ENCODE data around the gene MIA. TPM values are rescaled to one million over a fixed set of nuclear protein-coding genes. Genes with fewer than 3 reads are reported as not detected.

The MIA gene
- total and polyA plus RNA-seq, 2 donors (not counting 1 experiment from before 2014, with no cell fraction given), result 0.37 to 5.7 TPM

- CTCF ChIA-PET, result interaction anchor here (1.2 to 4.8 kb wide), 3 partner anchors 17 to 50 kb away, joined by 5 to 39 read pairs (median 8); partner anchors contain the start of gene RAB4B
Measured at GRCh38 chr19:40802300-40803169, 27.2 kb downstream of the MIA start.

More at GRCh38 chr19:40802300-40803169, 27.2 kb downstream of the MIA start:
- no peaks in the 10 kb centered on the region for H3K9me3 ChIP-seq (ENCODE audit: control extremely low read depth in 1 of 3, control insufficient read depth in 2 of 3, insufficient read depth in 1 of 3, low read length in 2 of 3)
- ATAC-seq (ENCODE audit: low read depth) (no peak), DNase-seq (peak; percentile 45)
- Mint-ChIP-seq H3K9me3 (ENCODE audit: insufficient read depth) (no peaks in the 10 kb centered on the region), H3K4me3 (peak overlapping the region; percentile 74), H3K4me1 (peaks cover 84% of the 10 kb centered on the region), H3K27me3 (no peaks in the 10 kb centered on the region), H3K27ac (peak overlapping the region; percentile 95)
- H3K4me3 ChIP-seq (ENCODE audit: control extremely low read depth in 1 of 5, extremely low read depth in 1 of 5, insufficient read depth in 1 of 5, low read depth in 2 of 5, low read length in 4 of 5), result peak overlapping the region in 3 of 5 experiments; percentile 5 to 34 (median 28)
- peaks cover 81 to 85% of the 10 kb centered on the region in 2 donors for H3K4me1 ChIP-seq (ENCODE audit: control insufficient read depth in 2 of 2, insufficient read depth in 2 of 2, low read length in 2 of 2)
- TF ChIP-seq EZH2 (IDR thresholded peaks at IDR 0.05; ENCODE audit: borderline replicate concordance, insufficient read depth, low read depth, low read length, poor library complexity, severe bottlenecking) (no peak), CTCF (IDR thresholded peaks at IDR 0.05) (no peak)
- WGBS (ENCODE audit: insufficient coverage), result 39% methylated on average over 10 of the region's 11 CpGs
- H3K79me2 ChIP-seq (ENCODE audit: control insufficient read depth, insufficient read depth, low read length), result peaks cover 85% of the 10 kb centered on the region
- no peak overlapping the region for H2AFZ ChIP-seq (ENCODE audit: insufficient read depth, low read depth, low read length, poor library complexity, severe bottlenecking)
- peak overlapping the region; percentile 93 for H3K4me2 ChIP-seq (replicated peaks; ENCODE audit: low read depth, low read length, poor library complexity, severe bottlenecking)
- peak overlapping the region; percentile 49 for H3K9ac ChIP-seq (ENCODE audit: low read length)
- peaks cover 0 to 66% of the 10 kb centered on the region in 2 experiments for H3K36me3 ChIP-seq (replicated peaks in 1 of 2; ENCODE audit: control extremely low read depth in 1 of 2, control insufficient read depth in 1 of 2, extremely low read depth in 1 of 2, insufficient read depth in 2 of 2, low read length in 1 of 2)
- intact Hi-C loops (cut with micrococcal nuclease), result no loop called here
- peaks cover 77% of the 10 kb centered on the region for H4K20me1 ChIP-seq (ENCODE audit: control insufficient read depth, insufficient read depth, low read length, poor library complexity, severe bottlenecking)
- H3K27me3 ChIP-seq (replicated peaks in 1 of 4; ENCODE audit: control extremely low read depth in 1 of 4, control insufficient read depth in 3 of 4, insufficient read depth in 4 of 4, low read length in 3 of 4), result no peaks in the 10 kb centered on the region
- POLR2A ChIA-PET, result interaction anchor here (0.6 to 2.0 kb wide), 2 partner anchors 25 to 745 kb away, joined by 4 to 11 read pairs; partner anchors contain the start of gene RAB4B
- H3K27ac ChIP-seq (ENCODE audit: low read length in 2 of 2), result peak overlapping the region; percentile 74 to 86
